Transverse colon (tissue), 3 donors: ENCODE data around the gene PRAC1.

Experiments used
- EP300 ChIP-seq: sonication (generic); formaldehyde crosslinking; IDR thresholded peaks from one replicate; pipeline ENCODE4 v1.6.1; 2017; ENCODE audit warnings: antibody characterized with exemption, low read depth
- POLR2A ChIP-seq: fragments of 450-650 bp; IDR thresholded peaks from one replicate; pipeline ENCODE4 v1.6.1; 2016; ENCODE audit warnings: antibody characterized with exemption, mild to moderate bottlenecking, moderate library complexity
- TF ChIP-seq, protein P1 (sequence below), 5 experiments: fragments of 200-600 bp in 3 of 5; fragments of 450-650 bp in 2 of 5; sonication (generic) in 3 of 5; IDR thresholded peaks; 1 replicate in 2 of 5; 2 replicates in 3 of 5; pipeline ENCODE4 v1.5.1; 2016 to 2017; ENCODE audit warnings: antibody characterized with exemption in 5 of 5, inconsistent platforms in 3 of 5, mild to moderate bottlenecking in 2 of 5, moderate library complexity in 1 of 5

DNA sequence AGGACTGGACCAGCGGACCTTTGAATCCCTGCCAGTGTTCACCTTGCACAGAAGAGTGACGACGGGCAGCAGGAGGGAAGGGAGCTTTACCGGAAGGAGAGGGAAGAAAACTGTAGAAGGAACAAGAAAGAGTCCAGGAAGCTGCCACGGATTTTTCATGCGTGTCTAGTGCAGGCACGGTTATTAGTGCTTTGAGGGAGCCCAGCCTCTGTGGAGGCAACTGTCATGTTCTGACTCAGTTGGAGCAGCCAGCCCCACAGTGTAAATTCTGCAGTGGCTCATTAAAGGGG lies 12.7 kb upstream of the PRAC1 start:
- TF ChIP-seq, protein P1, sequence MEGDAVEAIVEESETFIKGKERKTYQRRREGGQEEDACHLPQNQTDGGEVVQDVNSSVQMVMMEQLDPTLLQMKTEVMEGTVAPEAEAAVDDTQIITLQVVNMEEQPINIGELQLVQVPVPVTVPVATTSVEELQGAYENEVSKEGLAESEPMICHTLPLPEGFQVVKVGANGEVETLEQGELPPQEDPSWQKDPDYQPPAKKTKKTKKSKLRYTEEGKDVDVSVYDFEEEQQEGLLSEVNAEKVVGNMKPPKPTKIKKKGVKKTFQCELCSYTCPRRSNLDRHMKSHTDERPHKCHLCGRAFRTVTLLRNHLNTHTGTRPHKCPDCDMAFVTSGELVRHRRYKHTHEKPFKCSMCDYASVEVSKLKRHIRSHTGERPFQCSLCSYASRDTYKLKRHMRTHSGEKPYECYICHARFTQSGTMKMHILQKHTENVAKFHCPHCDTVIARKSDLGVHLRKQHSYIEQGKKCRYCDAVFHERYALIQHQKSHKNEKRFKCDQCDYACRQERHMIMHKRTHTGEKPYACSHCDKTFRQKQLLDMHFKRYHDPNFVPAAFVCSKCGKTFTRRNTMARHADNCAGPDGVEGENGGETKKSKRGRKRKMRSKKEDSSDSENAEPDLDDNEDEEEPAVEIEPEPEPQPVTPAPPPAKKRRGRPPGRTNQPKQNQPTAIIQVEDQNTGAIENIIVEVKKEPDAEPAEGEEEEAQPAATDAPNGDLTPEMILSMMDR (IDR thresholded peaks at IDR 0.05) = no peak
- no peak for TF ChIP-seq POLR2A
- no peak for TF ChIP-seq EP300
